SK-N-SH treated with all-trans-retinoic acid at 6 μM for 48 hours (cell line): ENCODE data around the gene PRKRIP1.

ENCODE experiments used
- ATAC-seq: fragments of 200-7000 bp; cut with Tn5 transposase; 3 replicates; pipeline ENCODE4 v1.9.1; 2020; ENCODE audit warnings: mild to moderate bottlenecking, moderate library complexity
- BACH2 ChIP-seq: fragments of 250-450 bp; sonication (Bioruptor Pico); IDR thresholded peaks from 2 replicates; pipeline ENCODE4 v1.9.0; 2021; ENCODE audit warnings: mild to moderate bottlenecking, borderline replicate concordance
- CREB5 ChIP-seq: fragments of 250-450 bp; sonication (Bioruptor Pico); IDR thresholded peaks from 2 replicates; pipeline ENCODE4 v1.5.1; 2020; ENCODE audit warnings: low read depth, mild to moderate bottlenecking, moderate library complexity
- CSRNP3 ChIP-seq: fragments of 250-450 bp; sonication (Bioruptor Pico); IDR thresholded peaks from 2 replicates; pipeline ENCODE4 v1.5.1; 2021; ENCODE audit warnings: mild to moderate bottlenecking, moderate library complexity
- ESRRG ChIP-seq: fragments of 250-450 bp; sonication (Bioruptor Pico); IDR thresholded peaks from 2 replicates; pipeline ENCODE4 v1.6.1; 2021; ENCODE audit warnings: mild to moderate bottlenecking
- GLIS3 ChIP-seq: fragments of 250-450 bp; sonication (Bioruptor Pico); IDR thresholded peaks from 2 replicates; pipeline ENCODE4 v1.5.0; 2020; ENCODE audit warnings: mild to moderate bottlenecking, moderate library complexity
- ISL1 ChIP-seq: fragments of 250-450 bp; sonication (Bioruptor Pico); IDR thresholded peaks from 2 replicates; pipeline ENCODE4 v2.1.2; 2022; ENCODE audit warnings: mild to moderate bottlenecking, moderate library complexity
- OSR1 ChIP-seq: fragments of 250-450 bp; sonication (Bioruptor Pico); IDR thresholded peaks from 2 replicates; pipeline ENCODE4 v1.8.0; 2022; ENCODE audit warnings: moderate library complexity, mild to moderate bottlenecking, inconsistent platforms
- PATZ1 ChIP-seq: fragments of 250-450 bp; sonication (Bioruptor Pico); IDR thresholded peaks from 2 replicates; pipeline ENCODE4 v1.8.0; 2020; ENCODE audit warnings: mild to moderate bottlenecking, moderate library complexity, borderline replicate concordance
- POU6F1 ChIP-seq: fragments of 250-450 bp; sonication (Bioruptor Pico); IDR thresholded peaks from 2 replicates; pipeline ENCODE4 v1.8.0; 2021; ENCODE audit warnings: low read depth, mild to moderate bottlenecking, moderate library complexity, borderline replicate concordance
- PPARA ChIP-seq: fragments of 250-450 bp; sonication (Bioruptor Pico); IDR thresholded peaks from 2 replicates; pipeline ENCODE4 v1.5.0; 2020; ENCODE audit warnings: mild to moderate bottlenecking, borderline replicate concordance
- RARB ChIP-seq: fragments of 250-450 bp; sonication (Bioruptor Pico); IDR thresholded peaks from 2 replicates; pipeline ENCODE4 v1.8.0; 2021; ENCODE audit warnings: mild to moderate bottlenecking, moderate library complexity
- SNAI2 ChIP-seq: fragments of 250-450 bp; sonication (Bioruptor Pico); IDR thresholded peaks from 2 replicates; pipeline ENCODE4 v1.5.0; 2020; ENCODE audit warnings: mild to moderate bottlenecking, moderate library complexity
- TCF4 ChIP-seq: fragments of 250-450 bp; sonication (Bioruptor Pico); IDR thresholded peaks from 2 replicates; pipeline ENCODE4 v1.8.0; 2021; ENCODE audit warnings: mild to moderate bottlenecking, moderate library complexity, borderline replicate concordance
- TOX ChIP-seq: fragments of 250-450 bp; sonication (Bioruptor Pico); IDR thresholded peaks from 2 replicates; pipeline ENCODE4 v1.8.0; 2021; ENCODE audit warnings: mild to moderate bottlenecking, moderate library complexity, borderline replicate concordance
- ZC3H10 ChIP-seq: fragments of 250-450 bp; sonication (Bioruptor Pico); IDR thresholded peaks from 2 replicates; pipeline ENCODE4 v1.5.1; 2021; ENCODE audit warnings: mild to moderate bottlenecking, moderate library complexity
- ZFP3 ChIP-seq: fragments of 250-450 bp; sonication (Bioruptor Pico); IDR thresholded peaks from 2 replicates; pipeline ENCODE4 v1.5.0; 2020; ENCODE audit warnings: mild to moderate bottlenecking, moderate library complexity
- ZFP30 ChIP-seq: fragments of 450-650 bp; formaldehyde crosslinking; IDR thresholded peaks from 2 replicates; pipeline ENCODE4 v1.5.0; 2022; ENCODE audit warnings: mild to moderate bottlenecking, moderate library complexity
- ZNF565 ChIP-seq: fragments of 450-650 bp; formaldehyde crosslinking; conservative IDR thresholded peaks from 2 replicates; pipeline ENCODE4 v1.5.0; 2020; ENCODE audit warnings: low read depth, mild to moderate bottlenecking, moderate library complexity
- ZNF70 ChIP-seq: fragments of 450-650 bp; formaldehyde crosslinking; IDR thresholded peaks from 2 replicates; pipeline ENCODE4 v1.5.0; 2020; ENCODE audit warnings: mild to moderate bottlenecking, moderate library complexity
- ZNF8 ChIP-seq: fragments of 450-650 bp; formaldehyde crosslinking; IDR thresholded peaks from 2 replicates; pipeline ENCODE4 v1.5.0; 2020; ENCODE audit warnings: mild to moderate bottlenecking, moderate library complexity
- TF ChIP-seq, protein P1 (sequence below): fragments of 250-450 bp; sonication (Bioruptor Pico); IDR thresholded peaks from 2 replicates; pipeline ENCODE4 v1.5.0; 2020; ENCODE audit warnings: mild to moderate bottlenecking, moderate library complexity

The PRKRIP1 gene

DNA sequence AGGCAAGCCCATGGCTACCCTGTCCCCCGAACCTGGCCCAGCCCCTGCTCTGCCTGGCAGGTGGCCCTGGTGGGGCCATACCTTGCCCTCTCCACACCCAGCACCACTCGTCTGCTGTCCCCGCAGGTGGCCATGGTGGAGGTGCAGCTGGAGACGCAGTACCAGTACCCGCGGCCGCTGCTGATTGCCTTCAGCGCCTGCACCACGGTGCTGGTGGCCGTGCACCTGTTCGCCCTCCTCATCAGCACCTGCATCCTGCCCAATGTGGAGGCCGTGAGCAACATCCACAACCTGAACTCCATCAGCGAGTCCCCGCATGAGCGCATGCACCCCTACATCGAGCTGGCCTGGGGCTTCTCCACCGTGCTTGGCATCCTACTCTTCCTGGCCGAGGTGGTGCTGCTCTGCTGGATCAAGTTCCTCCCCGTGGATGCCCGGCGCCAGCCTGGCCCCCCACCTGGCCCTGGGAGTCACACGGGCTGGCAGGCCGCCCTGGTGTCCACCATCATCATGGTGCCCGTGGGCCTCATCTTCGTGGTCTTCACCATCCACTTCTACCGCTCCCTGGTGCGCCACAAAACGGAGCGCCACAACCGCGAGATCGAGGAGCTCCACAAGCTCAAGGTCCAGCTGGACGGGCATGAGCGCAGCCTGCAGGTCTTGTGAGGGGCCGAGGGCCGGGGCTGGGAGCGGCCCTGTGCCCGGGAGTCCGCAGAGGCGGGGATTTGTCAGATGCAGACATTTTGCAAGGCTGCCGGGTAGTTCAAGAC, 50.4 kb downstream of the PRKRIP1 start:
- ATAC-seq = no peak

DNA sequence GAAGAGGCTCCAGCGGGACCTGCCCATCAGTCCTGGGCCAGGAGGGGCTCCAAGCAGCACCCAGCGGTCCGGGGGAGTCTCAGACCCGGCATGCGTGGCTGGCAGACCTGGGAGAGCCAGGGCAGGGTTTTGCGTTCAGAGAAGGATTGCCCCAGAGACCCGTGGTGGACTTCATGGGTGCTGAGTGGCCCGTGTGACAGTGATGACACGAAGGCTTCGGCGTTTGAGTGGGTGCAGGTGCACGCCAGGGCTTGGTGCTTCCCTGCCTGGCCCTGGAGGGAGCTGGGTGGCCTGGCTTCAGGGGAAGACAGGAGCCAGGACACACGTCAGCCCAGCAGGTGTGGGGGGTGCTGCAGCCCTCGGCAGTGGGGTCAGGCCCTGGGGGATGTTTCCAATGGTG, 51.1 kb downstream of the PRKRIP1 start:
- no peak for ATAC-seq
- TF ChIP-seq OSR1 (no peak), TCF4 (CRISPR knock-in tag) (no peak)

More for the DNA sequence above, 50.4 kb downstream of the PRKRIP1 start:
- no peak for TF ChIP-seq CSRNP3 (CRISPR knock-in tag)
- no peak for TF ChIP-seq CREB5 (CRISPR knock-in tag)
- no peak for TF ChIP-seq PATZ1
- TF ChIP-seq SNAI2 (CRISPR knock-in tag) = no peak
- no peak for TF ChIP-seq RARB (CRISPR knock-in tag)
- no peak for TF ChIP-seq BACH2
- TF ChIP-seq POU6F1 = no peak
- no peak for TF ChIP-seq ESRRG
- no peak for TF ChIP-seq OSR1
- TF ChIP-seq ZNF70 (CRISPR knock-in tag) = no peak
- no peak for TF ChIP-seq GLIS3
- TF ChIP-seq ZNF565 = no peak
- TF ChIP-seq PPARA = no peak
- no peak for TF ChIP-seq ZC3H10 (CRISPR knock-in tag)
- TF ChIP-seq ISL1 (CRISPR knock-in tag) = no peak
- TF ChIP-seq, protein P1, sequence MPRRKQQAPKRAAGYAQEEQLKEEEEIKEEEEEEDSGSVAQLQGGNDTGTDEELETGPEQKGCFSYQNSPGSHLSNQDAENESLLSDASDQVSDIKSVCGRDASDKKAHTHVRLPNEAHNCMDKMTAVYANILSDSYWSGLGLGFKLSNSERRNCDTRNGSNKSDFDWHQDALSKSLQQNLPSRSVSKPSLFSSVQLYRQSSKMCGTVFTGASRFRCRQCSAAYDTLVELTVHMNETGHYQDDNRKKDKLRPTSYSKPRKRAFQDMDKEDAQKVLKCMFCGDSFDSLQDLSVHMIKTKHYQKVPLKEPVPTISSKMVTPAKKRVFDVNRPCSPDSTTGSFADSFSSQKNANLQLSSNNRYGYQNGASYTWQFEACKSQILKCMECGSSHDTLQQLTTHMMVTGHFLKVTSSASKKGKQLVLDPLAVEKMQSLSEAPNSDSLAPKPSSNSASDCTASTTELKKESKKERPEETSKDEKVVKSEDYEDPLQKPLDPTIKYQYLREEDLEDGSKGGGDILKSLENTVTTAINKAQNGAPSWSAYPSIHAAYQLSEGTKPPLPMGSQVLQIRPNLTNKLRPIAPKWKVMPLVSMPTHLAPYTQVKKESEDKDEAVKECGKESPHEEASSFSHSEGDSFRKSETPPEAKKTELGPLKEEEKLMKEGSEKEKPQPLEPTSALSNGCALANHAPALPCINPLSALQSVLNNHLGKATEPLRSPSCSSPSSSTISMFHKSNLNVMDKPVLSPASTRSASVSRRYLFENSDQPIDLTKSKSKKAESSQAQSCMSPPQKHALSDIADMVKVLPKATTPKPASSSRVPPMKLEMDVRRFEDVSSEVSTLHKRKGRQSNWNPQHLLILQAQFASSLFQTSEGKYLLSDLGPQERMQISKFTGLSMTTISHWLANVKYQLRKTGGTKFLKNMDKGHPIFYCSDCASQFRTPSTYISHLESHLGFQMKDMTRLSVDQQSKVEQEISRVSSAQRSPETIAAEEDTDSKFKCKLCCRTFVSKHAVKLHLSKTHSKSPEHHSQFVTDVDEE (CRISPR knock-in tag) = no peak
- no peak for TF ChIP-seq ZNF8 (CRISPR knock-in tag)
- TF ChIP-seq TOX (CRISPR knock-in tag) = no peak

GRCh38 chr7:102449136-102449535, 53.0 kb downstream of the PRKRIP1 start:
- TF ChIP-seq ZFP3 (CRISPR knock-in tag) (no peak), ESRRG (no peak), ZNF8 (CRISPR knock-in tag) (no peak), TOX (CRISPR knock-in tag) (no peak), ZFP30 (CRISPR knock-in tag) (no peak), BACH2 (no peak), OSR1 (no peak), SNAI2 (CRISPR knock-in tag) (no peak), POU6F1 (no peak), CSRNP3 (CRISPR knock-in tag) (no peak), ZC3H10 (CRISPR knock-in tag) (no peak)
- no peak for ATAC-seq
